ENCODE data around the gene PLEKHO2. TPM values are rescaled to one million over a fixed set of nuclear protein-coding genes. Genes with fewer than 3 reads are reported as not detected.

PLEKHO2 gene
- total RNA-seq, 1 donor from 2014 or later = 18.0 TPM

DNA sequence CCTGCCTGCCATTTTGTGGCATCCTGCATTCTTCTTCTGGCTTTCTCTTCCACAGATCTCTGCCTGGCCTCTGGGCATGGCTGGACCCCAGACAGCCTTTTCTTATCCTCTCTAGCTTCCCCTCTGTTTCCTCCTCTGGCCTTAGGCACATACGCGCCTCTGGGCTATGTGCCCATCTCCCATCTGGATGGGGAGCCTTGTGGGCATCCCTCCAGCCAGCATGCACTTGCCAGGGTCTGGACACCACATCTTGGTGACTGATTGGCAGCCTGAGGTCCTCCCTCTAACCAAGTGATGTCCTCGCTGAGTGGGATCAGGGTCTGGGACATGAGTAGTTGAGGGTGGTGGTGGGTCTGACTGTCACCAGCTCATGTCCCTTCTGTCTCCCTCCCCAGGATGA, 12.8 kb downstream of the PLEKHO2 start:
- no peaks in the 10 kb centered on the region for H3K36me3 Mint-ChIP-seq (ENCODE audit: unreplicated experiment)
- H3K27ac Mint-ChIP-seq (ENCODE audit: unreplicated experiment) = no peak overlapping the region
- peaks cover 1% of the 10 kb centered on the region for H3K9me3 Mint-ChIP-seq (ENCODE audit: unreplicated experiment)
- H3K4me3 Mint-ChIP-seq (ENCODE audit: unreplicated experiment) = no peak overlapping the region
- TF ChIP-seq, protein P1, sequence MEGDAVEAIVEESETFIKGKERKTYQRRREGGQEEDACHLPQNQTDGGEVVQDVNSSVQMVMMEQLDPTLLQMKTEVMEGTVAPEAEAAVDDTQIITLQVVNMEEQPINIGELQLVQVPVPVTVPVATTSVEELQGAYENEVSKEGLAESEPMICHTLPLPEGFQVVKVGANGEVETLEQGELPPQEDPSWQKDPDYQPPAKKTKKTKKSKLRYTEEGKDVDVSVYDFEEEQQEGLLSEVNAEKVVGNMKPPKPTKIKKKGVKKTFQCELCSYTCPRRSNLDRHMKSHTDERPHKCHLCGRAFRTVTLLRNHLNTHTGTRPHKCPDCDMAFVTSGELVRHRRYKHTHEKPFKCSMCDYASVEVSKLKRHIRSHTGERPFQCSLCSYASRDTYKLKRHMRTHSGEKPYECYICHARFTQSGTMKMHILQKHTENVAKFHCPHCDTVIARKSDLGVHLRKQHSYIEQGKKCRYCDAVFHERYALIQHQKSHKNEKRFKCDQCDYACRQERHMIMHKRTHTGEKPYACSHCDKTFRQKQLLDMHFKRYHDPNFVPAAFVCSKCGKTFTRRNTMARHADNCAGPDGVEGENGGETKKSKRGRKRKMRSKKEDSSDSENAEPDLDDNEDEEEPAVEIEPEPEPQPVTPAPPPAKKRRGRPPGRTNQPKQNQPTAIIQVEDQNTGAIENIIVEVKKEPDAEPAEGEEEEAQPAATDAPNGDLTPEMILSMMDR (IDR thresholded peaks at IDR 0.05; ENCODE audit: partially characterized antibody, unreplicated experiment) = no peak
- no peak for DNase-seq
- H3K27me3 Mint-ChIP-seq (ENCODE audit: unreplicated experiment) = peaks cover 4% of the 10 kb centered on the region
- H3K4me1 Mint-ChIP-seq (ENCODE audit: low read depth, unreplicated experiment) = peaks cover 14% of the 10 kb centered on the region

- Mint-ChIP-seq H3K9me3 (ENCODE audit: unreplicated experiment) (peaks cover 1% of the 10 kb centered on the region), H3K36me3 (ENCODE audit: unreplicated experiment) (no peaks in the 10 kb centered on the region), H3K27me3 (ENCODE audit: unreplicated experiment) (peaks cover 4% of the 10 kb centered on the region), H3K4me1 (ENCODE audit: low read depth, unreplicated experiment) (peaks cover 22% of the 10 kb centered on the region), H3K27ac (ENCODE audit: unreplicated experiment) (peak overlapping the region; percentile 76), H3K4me3 (ENCODE audit: unreplicated experiment) (peak overlapping the region; percentile 49)
- TF ChIP-seq, protein P1 (IDR thresholded peaks at IDR 0.05; ENCODE audit: partially characterized antibody, unreplicated experiment) = no peak
- DNase-seq = no peak
Measured at GRCh38 chr15:64855205-64855975, 13.7 kb downstream of the PLEKHO2 start.

GRCh38 chr15:64856429-64857145, 14.9 kb downstream of the PLEKHO2 start:
- Mint-ChIP-seq H3K4me3 (ENCODE audit: unreplicated experiment) (peak overlapping the region; percentile 46), H3K27me3 (ENCODE audit: unreplicated experiment) (peaks cover 6% of the 10 kb centered on the region), H3K36me3 (ENCODE audit: unreplicated experiment) (no peaks in the 10 kb centered on the region), H3K9me3 (ENCODE audit: unreplicated experiment) (peaks cover 1% of the 10 kb centered on the region), H3K27ac (ENCODE audit: unreplicated experiment) (peak overlapping the region; percentile 74), H3K4me1 (ENCODE audit: low read depth, unreplicated experiment) (peaks cover 23% of the 10 kb centered on the region)
- DNase-seq = no peak
- TF ChIP-seq, protein P1 (IDR thresholded peaks at IDR 0.05; ENCODE audit: partially characterized antibody, unreplicated experiment) = no peak

DNA sequence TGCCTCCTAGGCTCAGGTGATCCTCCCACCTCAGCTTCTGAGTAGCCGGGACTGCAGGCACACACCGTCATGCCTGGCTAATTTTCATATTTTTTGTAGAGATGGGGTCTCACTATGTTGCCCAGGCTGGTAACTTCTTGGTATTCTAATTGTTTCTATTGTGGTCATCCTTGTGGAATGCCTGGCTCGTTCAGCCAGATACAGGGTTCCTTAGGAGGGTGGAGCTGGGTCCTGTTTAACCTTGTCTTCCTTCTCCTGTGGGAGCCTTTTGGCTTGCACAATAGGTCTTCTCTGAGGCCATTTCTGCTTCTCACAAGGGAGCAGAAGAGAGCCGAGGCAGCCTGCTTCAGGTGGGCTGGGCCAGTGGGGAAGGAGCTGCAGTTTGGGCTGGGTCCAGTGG, 15.7 kb downstream of the PLEKHO2 start:
- TF ChIP-seq, protein P1 (IDR thresholded peaks at IDR 0.05; ENCODE audit: partially characterized antibody, unreplicated experiment) = no peak
- H3K4me3 Mint-ChIP-seq (ENCODE audit: unreplicated experiment) = no peak overlapping the region
- peak overlapping the region; percentile 1 for H3K27ac Mint-ChIP-seq (ENCODE audit: unreplicated experiment)
- no peaks in the 10 kb centered on the region for H3K36me3 Mint-ChIP-seq (ENCODE audit: unreplicated experiment)
- peaks cover 3% of the 10 kb centered on the region for H3K9me3 Mint-ChIP-seq (ENCODE audit: unreplicated experiment)
- H3K27me3 Mint-ChIP-seq (ENCODE audit: unreplicated experiment) = peaks cover 9% of the 10 kb centered on the region
- H3K4me1 Mint-ChIP-seq (ENCODE audit: low read depth, unreplicated experiment) = peaks cover 26% of the 10 kb centered on the region
- DNase-seq = no peak
